NCI-H2107 (cell line): Measurements from ENCODE around the gene EIF4G3.
"Not testable (repeated sequence)": the region's sequence is repeated elsewhere in the genome, so short reads cannot be mapped to it uniquely, and the experiment has no call there.

Experiments used
- DNase-seq: peaks from one replicate; lab custom pipeline; 2025; lab: John Stamatoyannopoulos, UW

The EIF4G3 gene

DNA sequence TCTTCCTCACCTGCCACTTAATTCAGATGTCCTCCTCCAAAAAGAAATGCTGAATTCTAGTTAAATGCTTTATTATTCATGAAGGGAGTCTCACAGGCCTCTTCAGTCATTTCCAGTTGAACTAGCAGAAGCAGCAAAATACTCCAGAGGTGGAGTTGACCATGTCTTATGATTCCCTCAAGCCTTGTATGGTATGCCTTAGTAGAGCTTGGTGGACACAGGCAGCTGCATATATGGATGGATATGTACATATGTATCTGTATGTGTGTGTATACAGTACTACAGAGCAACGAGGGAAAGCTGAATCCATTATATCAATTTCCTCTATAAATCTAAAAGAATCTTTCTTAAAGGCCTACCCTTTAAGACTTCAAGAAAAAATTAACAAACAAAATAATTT lies 306.0 kb downstream of the EIF4G3 start:
- no peak for DNase-seq

DNA sequence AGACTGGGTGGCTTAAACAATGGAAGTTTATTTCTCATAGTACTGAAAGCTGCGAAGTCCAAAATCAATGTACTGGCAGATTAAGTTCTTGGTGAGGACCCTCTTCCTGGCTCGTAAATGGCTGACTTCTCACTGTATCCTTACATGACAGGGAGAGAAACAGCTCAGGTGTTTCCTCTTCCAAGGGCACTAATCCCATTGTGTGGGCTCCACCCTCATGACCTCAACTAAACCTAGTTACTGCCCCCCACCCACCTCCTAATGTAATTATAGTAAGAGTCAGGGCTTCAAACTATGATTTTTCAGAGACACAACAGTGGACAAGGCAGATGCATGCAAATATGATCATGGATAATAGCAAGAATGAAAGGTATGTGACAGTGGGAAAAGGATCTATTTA lies 308.4 kb downstream of the EIF4G3 start:
- no peak for DNase-seq

- DNase-seq, result no peak
Measured at GRCh38 chr1:20867847-20868246, 308.9 kb downstream of the EIF4G3 start.

GRCh38 chr1:20867062-20867461 lies 309.6 kb downstream of the EIF4G3 start:
- no peak for DNase-seq

DNA sequence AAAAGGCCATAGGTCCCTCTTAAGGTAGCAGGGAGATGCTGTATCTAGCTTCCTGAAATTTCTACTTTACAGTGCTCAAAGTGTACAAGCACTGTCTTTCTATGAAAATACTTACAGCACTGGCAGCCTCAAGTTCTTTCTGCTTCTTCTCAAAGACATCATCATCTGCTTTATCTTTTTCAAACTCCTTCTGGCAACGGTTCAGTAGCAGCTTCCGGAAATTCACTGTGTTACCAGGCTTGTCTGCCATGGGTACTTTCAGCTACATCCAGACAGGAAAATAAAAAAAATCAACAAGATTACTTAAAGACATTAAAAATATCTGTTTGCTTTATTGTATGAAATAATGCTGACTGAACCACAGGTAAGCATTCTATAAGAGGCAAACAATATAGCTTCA lies 311.7 kb downstream of the EIF4G3 start:
- DNase-seq, result no peak

- DNase-seq, result no peak
Measured at GRCh38 chr1:20854529-20854928, 322.2 kb downstream of the EIF4G3 start.

DNA sequence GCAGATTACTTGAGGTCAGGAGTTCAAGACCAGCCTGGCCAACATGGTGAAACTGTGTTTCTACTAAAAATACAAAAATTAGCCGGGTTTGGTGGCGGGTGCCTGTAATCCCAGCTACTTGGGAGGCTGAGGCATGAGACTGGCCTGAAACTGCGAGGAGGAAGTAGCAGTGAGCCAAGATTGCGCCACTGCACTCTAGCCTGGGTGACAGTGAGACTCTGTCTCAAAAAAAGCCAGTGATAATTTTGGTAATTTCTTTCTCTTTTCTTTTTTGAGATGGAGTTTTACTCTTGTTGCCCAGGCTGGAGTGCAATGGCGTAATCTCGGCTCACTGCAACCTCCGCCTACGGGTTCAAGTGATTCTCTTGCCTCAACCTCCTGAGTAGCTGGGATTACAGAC lies 324.9 kb downstream of the EIF4G3 start:
- not testable (repeated sequence) for DNase-seq

DNA sequence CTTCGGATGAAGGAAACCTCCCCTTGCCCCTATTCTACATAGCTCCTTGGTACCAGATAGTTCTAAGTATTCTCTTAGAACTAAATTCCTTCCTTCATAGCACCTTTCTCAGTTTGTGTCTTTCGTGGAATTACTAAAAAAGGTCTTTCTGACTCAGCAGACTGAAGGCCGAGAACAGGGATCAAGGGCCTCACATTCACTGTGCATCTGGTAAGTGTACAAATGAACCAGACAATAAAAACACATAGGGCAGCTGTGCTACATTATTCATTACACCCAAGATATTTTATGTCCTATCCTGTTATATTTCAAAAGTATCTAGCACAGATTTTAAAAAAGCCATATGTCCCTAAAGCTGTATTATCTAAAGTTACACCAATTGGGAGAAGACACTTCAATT lies 326.7 kb downstream of the EIF4G3 start:
- DNase-seq, result no peak

DNA sequence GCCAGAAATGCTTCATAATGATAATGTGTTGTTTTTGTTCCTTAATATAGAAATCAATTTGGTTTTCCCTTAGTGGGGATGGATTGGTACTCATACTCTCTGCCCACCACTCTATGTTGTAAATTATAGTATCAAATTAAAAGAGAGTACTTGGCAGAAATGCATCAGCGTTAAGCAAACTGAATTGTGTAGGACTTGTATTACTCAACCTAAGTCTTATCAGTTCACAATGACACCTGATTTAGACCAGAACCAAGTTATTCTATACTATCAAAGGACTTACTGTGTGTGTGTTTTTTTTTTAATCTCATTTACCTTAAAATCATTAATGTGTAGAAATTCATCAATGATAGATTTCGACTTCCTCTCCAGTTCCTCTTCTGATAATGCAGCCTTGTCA lies 327.6 kb downstream of the EIF4G3 start:
- DNase-seq, result no peak

DNA sequence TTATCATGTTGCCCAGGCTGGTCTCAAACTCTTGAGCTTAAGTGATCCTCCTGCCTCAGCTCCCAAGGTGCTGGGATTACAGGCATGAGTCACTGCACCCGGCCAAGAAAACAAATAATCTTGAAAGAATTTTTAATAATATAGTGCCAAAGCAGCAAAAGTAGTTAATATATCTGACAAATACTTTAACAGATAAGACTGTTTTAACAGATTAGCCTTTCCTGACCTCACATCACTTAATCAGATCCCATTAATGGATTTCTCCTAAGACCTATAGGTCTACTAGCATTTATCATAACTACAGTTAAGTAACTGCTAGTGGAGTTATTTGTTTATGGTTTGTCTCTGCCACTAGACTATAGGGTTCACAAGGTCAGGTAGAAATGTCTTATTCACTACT lies 328.5 kb downstream of the EIF4G3 start:
- DNase-seq, result no peak

- DNase-seq, result no peak
Measured at GRCh38 chr1:20847611-20848080, 329.1 kb downstream of the EIF4G3 start.

GRCh38 chr1:20846461-20847374 lies 330.0 kb downstream of the EIF4G3 start:
- DNase-seq, result no peak

DNA sequence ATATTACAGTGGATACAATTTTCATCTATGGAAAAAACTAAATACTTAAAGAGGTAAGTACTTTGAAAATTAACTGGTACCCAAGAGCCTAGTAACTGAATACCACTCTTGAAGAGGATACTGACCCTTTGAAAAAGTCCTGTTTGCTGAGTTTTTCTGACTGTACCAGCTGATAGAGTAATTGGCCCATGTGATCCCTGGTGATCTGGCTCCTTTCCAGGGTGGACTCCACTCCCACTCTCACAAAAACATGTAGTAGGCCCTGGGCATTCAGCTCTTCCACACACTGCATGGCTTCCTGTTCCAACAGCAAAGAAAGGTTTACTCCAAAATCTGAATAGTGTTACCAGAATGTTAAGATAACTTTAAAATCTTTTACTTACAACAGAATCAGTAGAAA lies 336.0 kb downstream of the EIF4G3 start:
- DNase-seq, result no peak

- no peak for DNase-seq
Measured at GRCh38 chr1:20837554-20838192, 339.0 kb downstream of the EIF4G3 start.

DNA sequence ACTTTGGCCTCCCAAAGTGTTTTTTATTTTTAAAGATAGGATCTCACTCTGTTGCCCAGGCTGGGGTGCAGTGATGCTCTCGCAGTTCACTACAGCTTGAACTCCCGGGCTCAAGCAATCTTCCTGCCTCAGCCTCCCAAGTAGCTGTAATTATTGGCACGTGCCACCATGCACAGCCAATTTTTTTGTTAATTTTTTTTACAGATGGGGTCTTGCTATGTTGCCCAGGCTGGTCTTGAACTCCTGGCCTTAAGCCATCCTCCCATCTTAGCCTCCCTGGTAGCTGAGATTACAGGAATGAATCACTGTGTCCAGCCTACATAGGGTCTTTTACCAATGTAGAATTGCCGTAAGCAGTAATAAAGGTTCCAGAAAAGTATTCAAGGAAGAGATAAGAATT lies 340.5 kb downstream of the EIF4G3 start:
- no peak for DNase-seq

DNA sequence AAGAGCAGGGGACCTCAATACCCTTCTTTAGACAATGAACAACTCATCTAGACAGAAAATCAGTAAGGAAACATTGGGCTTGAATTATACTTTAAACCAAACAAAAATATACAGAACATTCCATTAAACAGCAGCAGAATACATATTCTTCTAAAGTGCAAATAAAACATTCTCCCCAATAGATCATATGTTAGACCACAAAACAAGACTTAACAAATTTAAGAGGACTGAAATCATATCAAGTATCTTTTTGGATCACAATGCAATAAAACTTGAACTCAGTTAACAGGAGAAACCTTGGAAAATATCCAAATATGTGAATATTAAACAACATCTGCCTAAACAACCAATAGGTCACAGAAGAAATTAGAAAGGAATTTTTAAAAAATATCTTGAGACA lies 341.9 kb downstream of the EIF4G3 start:
- DNase-seq, result no peak

DNA sequence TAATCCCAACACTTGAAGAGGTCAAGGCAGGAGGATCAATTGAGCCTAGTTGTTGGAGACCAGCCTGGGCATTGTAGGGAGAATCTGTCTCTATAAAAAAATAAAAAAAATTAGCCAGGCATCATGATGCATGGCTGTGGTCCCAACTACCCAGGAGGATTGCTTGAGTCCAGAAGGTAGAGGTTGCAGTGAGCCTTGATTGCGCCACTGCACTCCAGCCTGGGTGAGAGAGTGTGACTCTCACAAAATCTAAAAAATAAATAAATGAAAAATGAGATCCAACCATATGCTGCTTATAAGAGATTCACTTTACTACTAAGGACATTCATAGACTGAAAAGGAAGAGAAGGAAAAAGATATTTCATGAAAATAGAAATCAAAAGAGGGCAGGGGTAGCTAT lies 342.5 kb downstream of the EIF4G3 start:
- DNase-seq, result no peak

- DNase-seq, result no peak
Measured at GRCh38 chr1:20830378-20830777, 346.3 kb downstream of the EIF4G3 start.

DNA sequence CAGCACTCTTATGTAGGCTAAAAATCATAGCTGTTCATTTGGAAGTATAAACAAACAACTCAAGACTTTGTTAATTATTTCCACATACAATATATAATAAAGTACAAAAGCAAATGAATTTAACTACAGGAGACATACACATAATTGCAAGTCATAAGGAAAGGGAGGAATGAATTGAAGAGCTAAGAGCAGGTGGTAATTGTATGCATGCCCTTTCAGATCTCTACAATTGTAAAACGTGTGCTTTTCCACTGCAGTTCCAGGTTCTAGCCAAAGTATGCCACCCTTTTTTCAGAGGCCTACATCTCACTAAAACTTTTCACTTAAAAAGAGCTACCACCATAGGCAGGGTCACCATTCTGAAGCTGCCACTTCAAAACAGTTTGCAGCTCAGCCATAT lies 346.8 kb downstream of the EIF4G3 start:
- no peak for DNase-seq

- no peak for DNase-seq
Measured at GRCh38 chr1:20829531-20829930, 347.2 kb downstream of the EIF4G3 start.

GRCh38 chr1:20823845-20824244 lies 352.9 kb downstream of the EIF4G3 start:
- DNase-seq, result no peak

- DNase-seq, result no peak
Measured at GRCh38 chr1:20821466-20821865, 355.2 kb downstream of the EIF4G3 start.

DNA sequence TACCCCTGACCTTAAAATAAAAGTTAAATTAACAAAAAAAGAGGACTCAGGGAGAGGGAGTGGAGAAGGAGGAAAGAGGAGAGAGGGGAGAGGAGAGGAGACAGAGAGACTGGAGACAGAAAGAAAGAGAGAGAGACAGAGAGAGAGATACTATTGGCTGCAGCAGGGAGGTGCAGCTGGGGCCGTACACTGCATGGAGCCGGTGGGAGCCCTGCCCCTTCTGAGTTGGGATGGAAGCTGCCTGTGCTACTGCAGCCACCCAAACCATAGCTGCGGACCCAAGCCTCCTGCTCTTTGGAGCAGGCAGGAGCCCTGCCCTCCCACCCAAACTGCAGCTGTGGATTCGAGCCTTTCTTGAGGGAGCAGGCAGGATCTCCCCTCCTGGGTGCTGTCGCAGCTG lies 356.9 kb downstream of the EIF4G3 start:
- no peak for DNase-seq

GRCh38 chr1:20814534-20814871 lies 362.2 kb downstream of the EIF4G3 start:
- no peak for DNase-seq
